Immature natural killer cell (primary cell): ENCODE measurements around the gene TRIO. TPM values are rescaled to one million over a fixed set of nuclear protein-coding genes. Genes with fewer than 3 reads are reported as not detected.

Experiments
- DNase-seq, 3 donors: peaks; one replicate each; pipeline ENCODE4 v3.0.0; 2022; ENCODE audit warnings: mixed read lengths in 1 of 3
- H3K27ac Mint-ChIP-seq, 6 donors: one replicate each; pipeline ENCODE4 v1.8.0; 2020; ENCODE audit warnings: mixed read lengths in 6 of 6, mild to moderate bottlenecking in 5 of 6, inconsistent platforms in 4 of 6, moderate library complexity in 3 of 6
- H3K27me3 Mint-ChIP-seq, 3 donors: one replicate each; pipeline ENCODE4 v1.8.0; 2020 to 2021; ENCODE audit warnings: low read depth in 3 of 3, mild to moderate bottlenecking in 3 of 3, mixed read lengths in 3 of 3, moderate library complexity in 3 of 3, inconsistent platforms in 1 of 3
- H3K36me3 Mint-ChIP-seq, 3 donors: one replicate each; pipeline ENCODE4 v1.8.0; 2020; ENCODE audit warnings: mixed read lengths in 3 of 3, inconsistent platforms in 2 of 3, mild to moderate bottlenecking in 2 of 3
- H3K4me1 Mint-ChIP-seq, 2 donors: one replicate each; pipeline ENCODE4 v1.8.0; 2020; ENCODE audit warnings: inconsistent platforms in 2 of 2, mild to moderate bottlenecking in 2 of 2, mixed read lengths in 2 of 2, moderate library complexity in 1 of 2
- H3K4me3 Mint-ChIP-seq, 5 donors: one replicate each; pipeline ENCODE4 v1.8.0; 2020; ENCODE audit warnings: mild to moderate bottlenecking in 5 of 5, mixed read lengths in 5 of 5, inconsistent platforms in 3 of 5, moderate library complexity in 3 of 5
- H3K9me3 Mint-ChIP-seq, 6 donors: one replicate each; pipeline ENCODE4 v1.8.0; 2020; ENCODE audit warnings: mild to moderate bottlenecking in 6 of 6, mixed read lengths in 6 of 6, inconsistent platforms in 4 of 6, moderate library complexity in 3 of 6
- polyA plus RNA-seq, 3 donors: library from polyadenylated mRNA; unstranded; fragments of 300-500 nt; fragmentation: Illumina TruSeq; gene quantifications; one replicate each; pipeline ENCODE4 v1.2.3, GENCODE V29; 2021

TRIO gene
- polyA plus RNA-seq, 3 donors from 2014 or later = 0.70 to 2.3 (median 1.2) TPM

DNA sequence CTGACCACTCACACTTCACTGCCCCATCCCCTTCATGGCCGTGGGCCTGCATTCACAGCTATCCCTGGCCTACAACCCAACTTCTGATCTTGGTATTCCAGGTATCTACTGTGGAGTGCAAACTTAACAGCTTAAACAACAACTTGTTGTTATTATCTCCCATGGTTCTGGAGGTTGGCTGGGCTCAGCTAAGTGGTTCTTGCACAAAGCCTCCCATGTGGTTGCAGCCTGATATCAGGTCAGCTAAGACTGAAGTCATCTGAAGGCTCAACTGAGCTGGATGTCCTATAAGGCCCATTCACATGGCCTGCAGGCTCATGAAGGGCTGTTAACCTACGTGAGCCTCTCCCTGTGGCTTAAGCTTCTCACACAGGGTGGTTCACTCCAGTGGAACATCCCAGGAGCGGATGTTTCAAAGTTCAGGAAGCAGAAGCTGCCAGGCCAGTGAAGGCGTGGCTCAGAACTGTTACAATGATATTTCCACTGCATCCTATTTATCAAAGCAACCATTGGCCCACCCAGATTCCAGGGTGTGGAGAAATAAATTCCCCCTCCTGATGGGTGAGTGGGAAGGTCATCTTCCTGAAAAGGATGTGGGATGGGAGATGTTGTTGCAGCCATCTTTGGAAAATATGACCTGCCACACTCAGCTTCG, 30.0 kb upstream of the TRIO start:
- peaks cover 3 to 6% (median 4%) of the 10 kb centered on the region in 3 donors for H3K27me3 Mint-ChIP-seq
- H3K4me3 Mint-ChIP-seq = no peak overlapping the region
- no peak for DNase-seq
- no peaks in the 10 kb centered on the region for H3K36me3 Mint-ChIP-seq
- no peaks in the 10 kb centered on the region for H3K9me3 Mint-ChIP-seq
- H3K27ac Mint-ChIP-seq = no peak overlapping the region
- H3K4me1 Mint-ChIP-seq = peaks cover 17 to 20% of the 10 kb centered on the region in 2 donors

DNA sequence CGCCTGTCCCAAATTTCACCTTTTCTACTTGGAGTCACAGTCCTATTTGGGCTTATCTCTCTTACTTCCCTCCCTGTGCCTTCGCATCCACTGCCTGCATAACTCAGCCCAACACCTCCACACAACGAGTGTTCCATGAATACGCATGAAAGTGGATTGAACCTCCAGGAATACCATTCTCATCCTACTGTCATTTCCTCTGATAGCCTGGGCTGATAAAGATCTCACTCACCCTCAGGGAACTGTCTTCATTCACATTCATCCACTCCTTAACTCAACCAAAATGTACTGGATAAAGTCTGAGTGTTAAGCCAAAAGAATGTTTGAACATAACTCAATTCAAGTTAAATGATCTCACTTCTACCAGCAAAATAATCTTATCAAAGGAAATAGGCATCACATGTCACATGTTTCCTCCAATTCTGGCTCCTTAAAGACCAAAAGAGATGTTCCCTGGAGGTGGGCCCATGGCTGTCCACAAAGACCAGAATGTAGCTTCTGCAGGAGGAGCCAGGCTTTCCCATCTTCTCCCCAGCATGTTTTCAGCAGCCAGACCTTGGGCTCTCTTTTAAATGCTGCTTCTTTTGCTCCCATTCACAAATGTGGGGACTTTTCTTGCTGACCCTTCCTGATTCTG, 28.4 kb upstream of the TRIO start:
- no peak overlapping the region for H3K4me3 Mint-ChIP-seq
- peaks cover 0 to 3% (median under 1%) of the 10 kb centered on the region in 3 donors for H3K27me3 Mint-ChIP-seq
- no peak overlapping the region for H3K27ac Mint-ChIP-seq
- no peak for DNase-seq
- H3K4me1 Mint-ChIP-seq = peaks cover 2 to 4% of the 10 kb centered on the region in 2 donors
- no peaks in the 10 kb centered on the region for H3K36me3 Mint-ChIP-seq
- H3K9me3 Mint-ChIP-seq = no peaks in the 10 kb centered on the region

DNA sequence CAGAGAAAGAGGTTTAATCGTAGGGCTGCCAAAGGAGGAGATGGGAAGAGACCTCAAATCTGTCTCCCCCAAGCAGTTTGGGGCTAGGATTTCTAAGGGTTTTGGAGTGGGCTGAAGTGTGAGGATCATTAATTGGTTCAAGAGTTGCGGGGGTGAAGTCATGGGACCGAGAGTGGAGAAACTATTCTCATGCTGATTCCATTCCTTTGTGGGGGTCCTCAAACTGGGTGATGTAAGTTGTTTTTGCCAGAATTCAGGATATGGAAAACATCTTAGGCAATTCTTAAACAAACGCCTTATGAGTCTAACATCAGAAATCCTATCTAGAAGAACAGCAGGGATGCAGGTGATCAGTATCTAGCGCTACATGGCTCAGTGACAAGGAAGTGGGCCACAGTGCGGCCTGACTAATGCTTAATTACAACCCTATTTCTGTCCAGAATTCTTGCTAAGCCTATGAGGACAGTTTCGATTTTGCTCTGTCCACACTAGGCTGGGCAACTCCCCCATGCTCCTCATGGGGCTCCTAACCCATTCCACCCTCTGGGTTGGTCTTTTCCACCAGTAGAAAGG, 27.7 kb upstream of the TRIO start:
- H3K9me3 Mint-ChIP-seq = no peaks in the 10 kb centered on the region
- H3K27ac Mint-ChIP-seq = no peak overlapping the region
- no peaks in the 10 kb centered on the region for H3K4me1 Mint-ChIP-seq
- no peaks in the 10 kb centered on the region for H3K36me3 Mint-ChIP-seq
- peaks cover 0 to 3% (median 2%) of the 10 kb centered on the region in 3 donors for H3K27me3 Mint-ChIP-seq
- no peak for DNase-seq
- no peak overlapping the region for H3K4me3 Mint-ChIP-seq

DNA sequence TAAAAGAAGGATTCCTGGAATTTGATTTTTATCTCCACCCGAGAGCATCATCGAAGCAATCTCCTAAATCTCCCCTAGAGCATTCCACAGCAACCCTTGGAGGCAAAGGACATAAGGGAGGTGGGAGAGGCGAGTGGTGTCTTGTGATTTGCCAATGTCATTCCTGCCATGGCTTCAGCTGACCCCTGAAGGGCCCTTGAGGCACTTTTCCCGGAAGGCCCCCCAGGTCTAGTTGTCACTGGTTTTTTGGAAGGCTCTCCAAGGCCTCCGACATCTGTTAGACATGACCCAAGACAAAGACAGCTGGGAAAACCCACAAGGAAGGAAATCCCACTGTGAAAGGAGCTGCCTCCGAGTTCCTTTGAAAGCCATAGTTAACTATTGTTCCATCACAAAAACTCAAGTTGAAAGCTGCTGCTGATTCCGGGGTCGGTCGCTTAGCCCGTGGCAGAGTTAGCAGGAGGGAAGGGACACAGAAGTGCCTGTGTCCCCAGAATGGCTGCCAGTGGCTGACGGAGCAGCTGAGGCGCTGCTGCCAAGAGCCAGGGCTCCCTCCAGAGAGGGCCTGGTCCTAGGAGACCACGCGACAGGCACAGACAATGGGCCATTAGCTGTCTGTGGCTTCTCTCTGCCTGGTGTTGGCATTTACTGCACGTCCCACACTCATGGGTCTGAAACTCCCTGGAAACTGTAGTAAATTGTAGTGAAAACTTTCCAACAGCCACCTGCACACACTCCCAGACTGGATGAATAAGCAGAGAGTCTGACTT, 24.4 kb upstream of the TRIO start:
- no peak overlapping the region for H3K27ac Mint-ChIP-seq
- peaks cover 0 to 3% (median 2%) of the 10 kb centered on the region in 3 donors for H3K27me3 Mint-ChIP-seq
- no peak overlapping the region for H3K4me3 Mint-ChIP-seq
- DNase-seq = no peak
- H3K4me1 Mint-ChIP-seq = no peaks in the 10 kb centered on the region
- no peaks in the 10 kb centered on the region for H3K36me3 Mint-ChIP-seq
- no peaks in the 10 kb centered on the region for H3K9me3 Mint-ChIP-seq

DNA sequence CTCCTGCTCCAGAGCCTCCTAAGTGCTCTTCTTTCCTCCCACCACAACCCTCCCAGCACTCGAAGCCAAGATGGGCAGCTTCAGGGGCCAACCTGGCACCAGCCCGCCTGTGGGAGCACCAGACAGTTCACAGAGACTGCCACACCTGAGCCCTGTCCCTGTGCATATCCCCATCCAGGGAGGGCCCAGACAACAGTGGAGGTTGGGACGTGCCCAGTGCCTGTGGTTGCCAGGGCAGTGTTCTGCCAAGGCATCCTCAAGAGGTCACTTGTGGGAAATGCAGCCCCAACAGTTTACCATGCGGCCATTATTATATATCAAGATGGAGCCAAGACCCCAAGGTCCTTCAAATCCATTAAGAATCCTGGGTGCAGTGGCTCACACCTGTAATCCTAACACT, 23.0 kb upstream of the TRIO start:
- H3K36me3 Mint-ChIP-seq = no peaks in the 10 kb centered on the region
- H3K27ac Mint-ChIP-seq = no peak overlapping the region
- H3K9me3 Mint-ChIP-seq = no peaks in the 10 kb centered on the region
- no peaks in the 10 kb centered on the region for H3K4me1 Mint-ChIP-seq
- H3K27me3 Mint-ChIP-seq = peaks cover 0 to 3% (median 3%) of the 10 kb centered on the region in 3 donors
- DNase-seq = no peak
- H3K4me3 Mint-ChIP-seq = no peak overlapping the region

DNA sequence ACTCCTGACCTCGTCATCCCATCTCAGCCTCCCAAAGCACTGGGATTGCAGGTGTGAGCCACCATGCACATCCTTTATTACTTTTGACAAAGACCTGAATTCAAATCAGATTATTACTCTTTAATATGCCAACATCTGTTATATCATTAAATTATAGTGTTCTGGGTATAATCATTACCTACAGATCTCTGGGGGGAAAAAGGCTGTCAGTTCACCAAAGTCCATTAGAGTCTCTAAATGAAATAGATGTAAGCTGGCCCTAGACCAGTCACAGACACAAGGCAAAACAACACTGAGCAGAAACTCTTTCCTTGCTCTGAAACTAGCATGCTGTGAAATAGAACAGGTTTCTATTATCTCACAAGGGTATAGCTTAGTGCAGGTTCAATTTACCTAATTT, 21.6 kb upstream of the TRIO start:
- H3K36me3 Mint-ChIP-seq = no peaks in the 10 kb centered on the region
- no peaks in the 10 kb centered on the region for H3K9me3 Mint-ChIP-seq
- no peak overlapping the region for H3K4me3 Mint-ChIP-seq
- H3K27ac Mint-ChIP-seq = no peak overlapping the region
- DNase-seq = no peak
- H3K4me1 Mint-ChIP-seq = no peaks in the 10 kb centered on the region
- peaks cover 0 to 3% (median 3%) of the 10 kb centered on the region in 3 donors for H3K27me3 Mint-ChIP-seq

DNA sequence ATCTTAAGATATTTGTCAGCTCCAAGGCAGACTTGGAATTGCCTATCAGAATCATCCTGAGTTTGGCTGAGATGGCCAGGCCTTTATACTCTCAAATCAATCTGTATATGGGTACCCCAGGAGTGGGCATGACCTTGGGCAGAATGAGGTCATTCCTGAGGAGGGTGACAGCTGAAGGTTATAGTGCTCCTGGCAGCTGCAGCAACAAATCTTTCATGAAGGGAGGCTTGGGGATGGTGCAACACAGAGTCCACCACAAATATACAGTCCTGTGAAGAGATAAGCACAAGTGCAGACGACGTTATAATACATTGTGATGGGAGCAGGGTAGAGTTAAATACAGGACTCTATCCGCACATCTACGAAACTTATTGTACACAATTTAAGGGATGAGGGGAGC, 21.1 kb upstream of the TRIO start:
- H3K9me3 Mint-ChIP-seq = no peaks in the 10 kb centered on the region
- no peaks in the 10 kb centered on the region for H3K4me1 Mint-ChIP-seq
- no peak overlapping the region for H3K4me3 Mint-ChIP-seq
- no peaks in the 10 kb centered on the region for H3K36me3 Mint-ChIP-seq
- no peak for DNase-seq
- H3K27ac Mint-ChIP-seq = no peak overlapping the region
- peaks cover 0 to 3% (median 3%) of the 10 kb centered on the region in 3 donors for H3K27me3 Mint-ChIP-seq

DNA sequence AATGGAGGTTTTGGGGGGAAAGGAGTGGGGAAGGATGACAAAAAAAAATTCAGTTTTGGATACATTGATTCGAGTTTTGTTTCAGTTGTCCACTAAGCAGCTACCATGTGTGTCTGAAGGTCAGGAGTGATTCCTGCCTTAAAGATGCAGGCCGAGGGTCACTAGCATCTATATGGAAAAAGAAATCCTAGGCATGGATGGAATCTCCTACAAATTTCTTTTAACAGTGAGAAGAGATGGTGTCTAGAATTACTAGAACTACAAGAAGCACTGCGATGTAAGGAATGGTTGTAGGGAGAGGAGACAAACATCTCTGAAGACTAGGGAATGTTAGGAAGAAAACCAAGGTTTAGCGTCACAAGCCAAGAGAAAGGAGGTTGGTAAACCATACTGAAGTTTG, 19.6 kb upstream of the TRIO start:
- Mint-ChIP-seq H3K27ac (no peak overlapping the region), H3K9me3 (no peaks in the 10 kb centered on the region), H3K36me3 (no peaks in the 10 kb centered on the region), H3K4me3 (no peak overlapping the region), H3K27me3 (peaks cover 0 to 3% (median 3%) of the 10 kb centered on the region in 3 donors), H3K4me1 (no peaks in the 10 kb centered on the region)
- DNase-seq = no peak

DNA sequence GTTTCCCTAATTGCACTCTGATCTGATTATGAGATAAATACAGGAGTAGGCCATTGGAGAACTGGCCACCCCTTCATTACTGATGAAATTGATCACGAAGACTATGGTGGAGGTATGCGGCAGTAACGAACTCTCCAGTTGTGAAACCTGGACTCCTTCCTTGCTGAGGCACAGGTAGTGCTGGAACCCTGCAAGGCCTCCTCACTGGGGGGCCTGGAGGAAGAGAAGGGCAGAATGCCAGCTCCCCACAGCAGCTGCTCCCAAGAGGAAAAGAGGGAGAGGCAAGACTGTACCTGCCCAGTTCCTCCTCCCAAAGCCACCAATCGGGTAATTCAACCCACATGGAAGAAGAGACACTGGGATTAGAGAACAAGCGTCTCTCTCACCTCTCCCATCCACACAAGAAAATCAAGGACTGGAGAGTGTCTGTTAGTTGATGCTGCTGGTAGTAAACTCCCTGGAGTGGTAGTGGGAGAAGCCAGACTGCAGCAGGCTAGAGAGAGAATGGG, 19.1 kb upstream of the TRIO start:
- H3K9me3 Mint-ChIP-seq = no peaks in the 10 kb centered on the region
- H3K36me3 Mint-ChIP-seq = no peaks in the 10 kb centered on the region
- no peak overlapping the region for H3K4me3 Mint-ChIP-seq
- H3K27me3 Mint-ChIP-seq = peaks cover 0 to 7% (median 3%) of the 10 kb centered on the region in 3 donors
- DNase-seq = no peak
- H3K4me1 Mint-ChIP-seq = no peaks in the 10 kb centered on the region
- H3K27ac Mint-ChIP-seq = no peak overlapping the region

DNA sequence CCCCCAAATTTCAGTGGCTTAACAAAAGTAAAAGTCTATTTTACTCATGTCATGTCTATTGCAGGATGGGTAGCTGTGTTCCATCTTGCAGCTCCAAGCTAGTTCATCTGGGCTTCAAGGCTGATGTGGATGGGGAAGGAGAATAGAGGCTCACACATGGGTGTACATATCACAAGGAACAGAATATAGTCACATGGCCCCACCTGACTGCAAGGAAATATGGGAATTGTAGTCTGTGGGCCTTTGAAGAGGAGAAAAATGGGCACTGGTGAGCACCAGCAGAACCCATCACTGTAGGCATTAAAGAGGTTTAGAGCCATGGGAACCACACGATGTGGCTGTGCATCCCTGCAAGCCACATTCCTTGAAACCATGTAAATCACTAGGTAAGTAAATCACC, 17.9 kb upstream of the TRIO start:
- H3K4me3 Mint-ChIP-seq = no peak overlapping the region
- peaks cover 0 to 7% (median 5%) of the 10 kb centered on the region in 3 donors for H3K27me3 Mint-ChIP-seq
- no peak overlapping the region for H3K27ac Mint-ChIP-seq
- no peaks in the 10 kb centered on the region for H3K36me3 Mint-ChIP-seq
- no peaks in the 10 kb centered on the region for H3K4me1 Mint-ChIP-seq
- no peaks in the 10 kb centered on the region for H3K9me3 Mint-ChIP-seq
- DNase-seq = no peak

DNA sequence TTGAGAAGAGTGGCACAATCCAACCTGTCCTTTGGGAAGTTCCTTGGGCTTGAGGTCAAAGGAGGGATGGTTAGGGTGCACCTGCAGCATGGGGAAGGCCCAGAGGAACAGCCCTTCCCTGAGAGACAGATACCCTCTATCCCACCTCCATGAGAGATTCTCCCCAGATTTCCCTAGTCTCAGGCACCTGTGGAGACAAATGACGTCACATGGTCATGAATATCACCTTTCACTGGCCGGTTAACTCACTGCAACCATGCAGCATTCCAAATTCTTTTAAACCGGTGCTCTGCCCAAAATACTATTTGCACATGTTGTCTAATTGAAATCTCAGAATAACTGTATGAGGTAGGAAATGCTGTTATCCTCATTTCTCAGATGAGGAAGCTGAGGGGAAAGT, 15.6 kb upstream of the TRIO start:
- Mint-ChIP-seq H3K4me1 (no peaks in the 10 kb centered on the region), H3K36me3 (no peaks in the 10 kb centered on the region), H3K27me3 (peaks cover 3 to 7% (median 5%) of the 10 kb centered on the region in 3 donors), H3K9me3 (no peaks in the 10 kb centered on the region), H3K4me3 (no peak overlapping the region), H3K27ac (no peak overlapping the region)
- DNase-seq = no peak

DNA sequence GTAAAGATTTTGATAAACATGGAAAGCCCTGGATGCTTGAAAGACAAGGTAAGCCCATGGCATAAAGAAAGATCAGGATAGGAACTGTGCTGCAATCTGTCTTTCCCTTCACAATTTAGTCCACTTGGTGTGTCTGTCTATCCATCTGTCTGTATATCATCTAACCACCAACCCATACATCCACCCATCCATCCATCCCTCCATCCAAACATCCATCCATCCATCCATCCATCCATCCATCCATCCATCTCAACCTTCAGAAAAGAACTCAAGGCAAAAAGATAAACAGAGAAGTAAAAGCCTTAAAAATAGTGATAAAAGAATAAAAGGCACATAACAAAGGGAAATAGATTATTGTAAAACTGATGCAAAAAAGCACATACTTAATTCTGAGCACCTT, 15.1 kb upstream of the TRIO start:
- no peak overlapping the region for H3K27ac Mint-ChIP-seq
- peaks cover 5 to 7% (median 5%) of the 10 kb centered on the region in 3 donors for H3K27me3 Mint-ChIP-seq
- no peak for DNase-seq
- no peaks in the 10 kb centered on the region for H3K4me1 Mint-ChIP-seq
- H3K9me3 Mint-ChIP-seq = no peaks in the 10 kb centered on the region
- H3K4me3 Mint-ChIP-seq = no peak overlapping the region
- no peaks in the 10 kb centered on the region for H3K36me3 Mint-ChIP-seq

DNA sequence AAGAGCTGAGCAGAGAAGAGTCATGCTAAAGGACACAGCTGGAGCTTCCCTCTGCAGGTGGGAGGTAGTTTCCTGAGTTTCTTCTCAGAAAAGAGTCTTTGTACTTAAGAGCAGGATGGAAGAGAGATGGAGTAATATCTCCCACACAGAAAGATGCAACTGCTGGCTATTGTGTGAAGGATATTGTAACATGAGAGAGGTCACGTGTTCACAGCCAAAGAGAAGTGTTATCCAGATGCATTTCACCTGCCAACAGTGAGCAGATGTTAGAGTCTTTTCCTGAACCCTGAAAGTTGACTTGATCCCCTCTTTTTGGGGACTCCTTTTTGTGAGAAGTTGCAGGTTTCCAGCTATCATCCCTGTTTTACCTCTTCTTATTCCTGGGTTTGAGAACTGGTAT, 14.0 kb upstream of the TRIO start:
- no peaks in the 10 kb centered on the region for H3K9me3 Mint-ChIP-seq
- DNase-seq = no peak
- H3K4me1 Mint-ChIP-seq = no peaks in the 10 kb centered on the region
- H3K36me3 Mint-ChIP-seq = no peaks in the 10 kb centered on the region
- no peak overlapping the region for H3K27ac Mint-ChIP-seq
- no peak overlapping the region for H3K4me3 Mint-ChIP-seq
- H3K27me3 Mint-ChIP-seq = peaks cover 5 to 7% (median 5%) of the 10 kb centered on the region in 3 donors
